Panc1 (cell line): Measurements from ENCODE around the gene CCDC85C.

Experiments
- CTCF ChIP-seq: fragments of 450-650 bp; IDR thresholded peaks from 2 replicates; pipeline ENCODE4 v1.5.1; 2017; ENCODE audit warnings: mild to moderate bottlenecking
- TCF7L2 ChIP-seq: IDR thresholded peaks from 2 replicates; pipeline ENCODE4 v1.6.1; 2011; ENCODE audit warnings: mild to moderate bottlenecking, low read depth, low read length, inconsistent platforms
- TF ChIP-seq, protein P1 (sequence below), 2 experiments: IDR thresholded peaks; 2 replicates each; pipeline ENCODE4 v1.6.1; 2011 to 2012; ENCODE audit warnings: low read depth in 2 of 2, control low read depth in 1 of 2, low read length in 1 of 2, mild to moderate bottlenecking in 1 of 2, moderate library complexity in 1 of 2; ENCODE audit not compliant: insufficient read depth in 1 of 2

DNA sequence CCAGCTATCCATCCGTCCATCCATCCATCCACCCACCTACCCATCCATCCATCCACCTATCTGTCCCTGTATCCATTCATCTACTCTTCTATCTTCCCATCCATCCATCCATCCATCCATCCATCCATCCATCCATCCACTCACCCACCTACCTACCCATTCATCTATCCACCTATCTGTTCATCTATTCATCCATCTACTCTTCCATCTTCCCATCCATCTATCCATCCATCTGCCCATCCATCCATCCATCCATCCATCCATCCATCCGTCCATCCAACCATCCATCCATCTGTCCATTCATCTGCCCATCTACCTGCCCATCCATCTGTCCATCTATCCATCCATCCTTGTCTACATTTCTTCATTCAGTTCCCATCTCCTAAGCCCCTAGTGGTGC lies 23.1 kb upstream of the CCDC85C start:
- TF ChIP-seq CTCF (no peak), TCF7L2 (no peak)
- TF ChIP-seq, protein P1, sequence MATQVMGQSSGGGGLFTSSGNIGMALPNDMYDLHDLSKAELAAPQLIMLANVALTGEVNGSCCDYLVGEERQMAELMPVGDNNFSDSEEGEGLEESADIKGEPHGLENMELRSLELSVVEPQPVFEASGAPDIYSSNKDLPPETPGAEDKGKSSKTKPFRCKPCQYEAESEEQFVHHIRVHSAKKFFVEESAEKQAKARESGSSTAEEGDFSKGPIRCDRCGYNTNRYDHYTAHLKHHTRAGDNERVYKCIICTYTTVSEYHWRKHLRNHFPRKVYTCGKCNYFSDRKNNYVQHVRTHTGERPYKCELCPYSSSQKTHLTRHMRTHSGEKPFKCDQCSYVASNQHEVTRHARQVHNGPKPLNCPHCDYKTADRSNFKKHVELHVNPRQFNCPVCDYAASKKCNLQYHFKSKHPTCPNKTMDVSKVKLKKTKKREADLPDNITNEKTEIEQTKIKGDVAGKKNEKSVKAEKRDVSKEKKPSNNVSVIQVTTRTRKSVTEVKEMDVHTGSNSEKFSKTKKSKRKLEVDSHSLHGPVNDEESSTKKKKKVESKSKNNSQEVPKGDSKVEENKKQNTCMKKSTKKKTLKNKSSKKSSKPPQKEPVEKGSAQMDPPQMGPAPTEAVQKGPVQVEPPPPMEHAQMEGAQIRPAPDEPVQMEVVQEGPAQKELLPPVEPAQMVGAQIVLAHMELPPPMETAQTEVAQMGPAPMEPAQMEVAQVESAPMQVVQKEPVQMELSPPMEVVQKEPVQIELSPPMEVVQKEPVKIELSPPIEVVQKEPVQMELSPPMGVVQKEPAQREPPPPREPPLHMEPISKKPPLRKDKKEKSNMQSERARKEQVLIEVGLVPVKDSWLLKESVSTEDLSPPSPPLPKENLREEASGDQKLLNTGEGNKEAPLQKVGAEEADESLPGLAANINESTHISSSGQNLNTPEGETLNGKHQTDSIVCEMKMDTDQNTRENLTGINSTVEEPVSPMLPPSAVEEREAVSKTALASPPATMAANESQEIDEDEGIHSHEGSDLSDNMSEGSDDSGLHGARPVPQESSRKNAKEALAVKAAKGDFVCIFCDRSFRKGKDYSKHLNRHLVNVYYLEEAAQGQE (IDR thresholded peaks at IDR 0.05; ENCODE audit: insufficient read depth in 1 of 2, low read depth in 2 of 2, low read length in 1 of 2), result no peak
